H9 (cell line): ENCODE results near the gene EPHB2. TPM values are rescaled to one million over a fixed set of nuclear protein-coding genes. Genes with fewer than 3 reads are reported as not detected.

Experiments
- DNase-seq: peaks from one replicate; pipeline ENCODE4 v3.0.0-alpha.2; 2017
- H2AFZ ChIP-seq: one replicate; pipeline ENCODE4 v1.6.1; 2013; ENCODE audit warnings: mild to moderate bottlenecking, low read length, control low read depth, moderate library complexity
- H2AK5ac ChIP-seq: 2 replicates; pipeline ENCODE4 v1.6.1; 2013; ENCODE audit warnings: low read length, control low read depth, mixed read lengths; ENCODE audit not compliant: insufficient read length
- H2BK120ac ChIP-seq: one replicate; pipeline ENCODE4 v1.6.1; 2013; ENCODE audit warnings: low read depth, mild to moderate bottlenecking, low read length, control low read depth, inconsistent platforms; ENCODE audit not compliant: poor library complexity, severe bottlenecking
- H2BK12ac ChIP-seq: 2 replicates; pipeline ENCODE4 v1.6.1; 2013; ENCODE audit warnings: low read length, control low read depth, mixed read lengths, low read depth; ENCODE audit not compliant: insufficient read length
- H2BK15ac ChIP-seq: 2 replicates; pipeline ENCODE4 v1.6.1; 2013; ENCODE audit warnings: low read depth, low read length, control low read depth
- H2BK20ac ChIP-seq: one replicate; pipeline ENCODE4 v1.6.1; 2013; ENCODE audit warnings: low read depth, mild to moderate bottlenecking, low read length, control low read depth, inconsistent platforms; ENCODE audit not compliant: poor library complexity, severe bottlenecking
- H2BK5ac ChIP-seq: 2 replicates; pipeline ENCODE4 v1.6.1; 2013; ENCODE audit warnings: low read length, control low read depth, mixed read lengths; ENCODE audit not compliant: insufficient read length
- H3K14ac ChIP-seq: 2 replicates; pipeline ENCODE4 v1.6.1; 2013; ENCODE audit warnings: low read length, control low read depth; ENCODE audit not compliant: insufficient read depth
- H3K18ac ChIP-seq: 2 replicates; pipeline ENCODE4 v1.6.1; 2013; ENCODE audit warnings: low read depth, mild to moderate bottlenecking, mixed read lengths, low read length, control low read depth; ENCODE audit not compliant: insufficient read length
- H3K23ac ChIP-seq: 2 replicates; pipeline ENCODE4 v1.6.1; 2013; ENCODE audit warnings: low read length, control low read depth, mixed read lengths, low read depth; ENCODE audit not compliant: insufficient read length
- H3K23me2 ChIP-seq: 2 replicates; pipeline ENCODE4 v1.6.1; 2013; ENCODE audit warnings: low read depth, mild to moderate bottlenecking, mixed read lengths, low read length, control low read depth; ENCODE audit not compliant: insufficient read length, poor library complexity, severe bottlenecking
- H3K27ac ChIP-seq: 2 replicates; pipeline ENCODE4 v1.5.1; 2013; ENCODE audit warnings: low read length, control low read depth, mixed read lengths, low read depth; ENCODE audit not compliant: insufficient read length
- H3K27me3 ChIP-seq: 2 replicates; pipeline ENCODE4 v1.6.1; 2013; ENCODE audit warnings: low read length, control low read depth, inconsistent platforms; ENCODE audit not compliant: insufficient read depth
- H3K4ac ChIP-seq: 2 replicates; pipeline ENCODE4 v1.6.1; 2013; ENCODE audit warnings: low read depth, mild to moderate bottlenecking, control low read depth, inconsistent platforms, low read length, moderate library complexity
- H3K4me1 ChIP-seq: 2 replicates; pipeline ENCODE4 v1.6.1; 2013; ENCODE audit warnings: low read length, control low read depth, inconsistent platforms; ENCODE audit not compliant: insufficient read depth
- H3K4me2 ChIP-seq: 2 replicates; pipeline ENCODE4 v1.6.1; 2013; ENCODE audit warnings: low read length, control low read depth, mixed read lengths; ENCODE audit not compliant: insufficient read length, insufficient read depth
- H3K56ac ChIP-seq: 2 replicates; pipeline ENCODE4 v1.6.1; 2013; ENCODE audit warnings: low read depth, mild to moderate bottlenecking, mixed read lengths, low read length, control low read depth; ENCODE audit not compliant: insufficient read length
- H3K79me1 ChIP-seq: 2 replicates; pipeline ENCODE4 v1.6.1; 2013; ENCODE audit warnings: low read depth, mild to moderate bottlenecking, moderate library complexity, low read length, control low read depth, inconsistent platforms; ENCODE audit not compliant: insufficient read depth, poor library complexity, severe bottlenecking
- H3K79me2 ChIP-seq: 2 replicates; pipeline ENCODE4 v1.6.1; 2013; ENCODE audit warnings: low read length, control low read depth, inconsistent platforms; ENCODE audit not compliant: insufficient read depth
- H3K9ac ChIP-seq: 2 replicates; pipeline ENCODE4 v1.6.1; 2013; ENCODE audit warnings: low read length, control low read depth, mixed read lengths; ENCODE audit not compliant: insufficient read length; ENCODE audit errors: extremely low read depth
- H3K9me3 ChIP-seq: one replicate; pipeline ENCODE4 v1.6.1; 2013; ENCODE audit warnings: low read depth, low read length, inconsistent platforms; ENCODE audit not compliant: control insufficient read depth
- H3T11ph ChIP-seq: one replicate; pipeline ENCODE4 v1.6.1; 2013; ENCODE audit warnings: mild to moderate bottlenecking, low read length, control low read depth, inconsistent platforms
- H4K20me1 ChIP-seq: one replicate; pipeline ENCODE4 v1.6.1; 2013; ENCODE audit not compliant: control insufficient read depth, insufficient read length, insufficient read depth
- H4K5ac ChIP-seq: 2 replicates; pipeline ENCODE4 v1.6.1; 2013; ENCODE audit warnings: low read depth, mild to moderate bottlenecking, mixed read lengths, low read length, control low read depth; ENCODE audit not compliant: insufficient read length
- H4K8ac ChIP-seq: replicated peaks from 2 replicates; pipeline ENCODE4 v1.6.1; 2013; ENCODE audit warnings: low read length, control low read depth, mixed read lengths, low read depth; ENCODE audit not compliant: insufficient read length
- H4K91ac ChIP-seq: 2 replicates; pipeline ENCODE4 v1.6.1; 2013; ENCODE audit warnings: low read depth, mild to moderate bottlenecking, moderate library complexity, mixed read lengths, low read length, control low read depth; ENCODE audit not compliant: insufficient read length
- H3K27ac Mint-ChIP-seq, 3 experiments: 2 replicates in 2 of 3; 3 replicates in 1 of 3; pipeline ENCODE4 v1.8.0; 2020 to 2021; ENCODE audit warnings: mixed read lengths in 3 of 3, mild to moderate bottlenecking in 1 of 3, moderate library complexity in 1 of 3
- H3K27me3 Mint-ChIP-seq: 2 replicates; pipeline ENCODE4 v1.8.0; 2021; ENCODE audit warnings: low read depth, mild to moderate bottlenecking, moderate library complexity, mixed read lengths
- H3K36me3 Mint-ChIP-seq, 3 experiments: 2 replicates in 2 of 3; 3 replicates in 1 of 3; pipeline ENCODE4 v1.8.0; 2020 to 2021; ENCODE audit warnings: low read depth in 3 of 3, mixed read lengths in 3 of 3; ENCODE audit not compliant: insufficient read depth in 1 of 3
- H3K4me1 Mint-ChIP-seq, 2 experiments: 2 replicates each; pipeline ENCODE4 v1.8.0; 2020; ENCODE audit warnings: mixed read lengths in 2 of 2
- H3K4me3 Mint-ChIP-seq, 2 experiments: 2 replicates in 1 of 2; 3 replicates in 1 of 2; pipeline ENCODE4 v1.8.0; 2020 to 2021; ENCODE audit warnings: mild to moderate bottlenecking in 2 of 2, mixed read lengths in 2 of 2, moderate library complexity in 1 of 2
- H3K9me3 Mint-ChIP-seq, 2 experiments: 2 replicates in 1 of 2; 3 replicates in 1 of 2; pipeline ENCODE4 v1.8.0; 2020; ENCODE audit warnings: mild to moderate bottlenecking in 2 of 2, mixed read lengths in 2 of 2, moderate library complexity in 1 of 2
- CTCF ChIP-seq: fragments of 200-600 bp; sonication (generic); conservative IDR thresholded peaks from 3 replicates; pipeline ENCODE4 v1.8.0; 2021; ENCODE audit warnings: antibody characterized with exemption, mild to moderate bottlenecking
- WGBS: extraction: QIAGEN DNeasy Blood & Tissue Kit; methylation state at CpG from one replicate; pipeline ENCODE4 v1.1.7; 2013; ENCODE audit warnings: missing lambda C conversion rate, low lambda C conversion rate, mixed read lengths; ENCODE audit not compliant: insufficient read length; ENCODE audit errors: extremely low coverage; 5-methylcytosine and 5-hydroxymethylcytosine counted together
- total RNA-seq: library from RNA; stranded (reverse); gene quantifications from 2 replicates; pipeline ENCODE4 v1.2.1, GENCODE V29; 2021

The EPHB2 gene
- total RNA-seq, 1 experiment from 2014 or later: 9.5 TPM

GRCh38 chr1:22916471-22916820 is 205.8 kb downstream of the EPHB2 start:
- no peak overlapping the region for H3K27ac ChIP-seq

More at GRCh38 chr1:22916471-22916820, 205.8 kb downstream of the EPHB2 start:
- TF ChIP-seq CTCF: no peak
- Histone ChIP-seq H2BK120ac (no peak overlapping the region), H3K18ac (no peak overlapping the region), H3K14ac (no peak overlapping the region; the same call in 1 of the 2 replicates), H3K56ac (no peak overlapping the region), H3K23ac (no peak overlapping the region), H2AFZ (no peak overlapping the region), H2BK20ac (no peak overlapping the region), H3K79me2 (no peaks in the 10 kb centered on the region), H2AK5ac (no peak overlapping the region), H3K79me1 (no peaks in the 10 kb centered on the region), H4K20me1 (no peaks in the 10 kb centered on the region), H3K9ac (no peak overlapping the region), H3T11ph (no peak overlapping the region), H2BK15ac (no peak overlapping the region), H3K9me3 (no peaks in the 10 kb centered on the region), H2BK12ac (no peak overlapping the region), H3K4me1 (no peaks in the 10 kb centered on the region), H3K4me2 (no peak overlapping the region), H3K4ac (no peak overlapping the region), H2BK5ac (no peak overlapping the region), H3K27me3 (no peaks in the 10 kb centered on the region), H3K23me2 (no peaks in the 10 kb centered on the region), H4K8ac (no peak overlapping the region), H4K91ac (no peak overlapping the region), H4K5ac (no peak overlapping the region)
- DNase-seq: no peak
- no CpG with 5 or more reads among the region's 12 CpGs for WGBS
- no peaks in the 10 kb centered on the region for H3K9me3 Mint-ChIP-seq
- H3K36me3 Mint-ChIP-seq: no peaks in the 10 kb centered on the region
- H3K27me3 Mint-ChIP-seq: no peaks in the 10 kb centered on the region; the same call in 1 of the 2 replicates
- H3K27ac Mint-ChIP-seq: no peak overlapping the region; a peak in 1 of 7 replicates
- H3K4me3 Mint-ChIP-seq: no peak overlapping the region
- peaks cover 12 to 18% of the 10 kb centered on the region in 2 experiments for H3K4me1 Mint-ChIP-seq
